ENCODE results near the gene NPTX2.

Gene NPTX2

DNA sequence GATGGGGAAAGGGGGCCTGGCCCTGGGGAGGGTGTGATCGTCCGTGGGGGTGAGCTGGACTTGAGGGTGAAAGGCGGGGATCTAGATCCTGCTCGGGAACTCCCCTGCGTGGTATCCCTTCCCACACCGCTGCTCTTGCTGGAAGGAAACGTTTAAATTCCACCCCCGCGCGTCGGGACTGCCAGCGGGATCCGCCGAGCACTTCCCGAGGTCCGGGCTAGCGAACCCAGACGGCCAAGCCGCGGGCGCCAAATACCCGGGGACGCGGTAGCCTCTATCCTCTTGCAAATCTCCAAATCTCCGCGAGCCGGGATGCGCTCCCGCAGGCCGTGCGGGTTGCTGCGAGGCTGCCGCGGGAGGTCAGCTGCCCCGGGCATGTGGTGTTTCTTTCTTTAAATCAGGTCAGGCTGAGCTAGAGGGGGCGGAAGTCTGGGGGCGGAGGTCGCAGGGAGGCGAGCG, 904 bp downstream of the NPTX2 start:
- H2BK12ac ChIP-seq (ENCODE audit: low read length in 2 of 2), result no peak overlapping the region
- no peak overlapping the region for H3K14ac ChIP-seq (ENCODE audit: low read length in 2 of 2)
- no peak overlapping the region for H4K91ac ChIP-seq (ENCODE audit: low read length)
- no peak overlapping the region for H3K23ac ChIP-seq (ENCODE audit: low read length in 2 of 2)
- no peaks in the 10 kb centered on the region for H3K79me1 ChIP-seq (replicated peaks; ENCODE audit: low read length, poor library complexity, severe bottlenecking)
- H3K4me1 ChIP-seq (ENCODE audit: control insufficient read depth, insufficient read depth, low read depth, low read length), result no peaks in the 10 kb centered on the region
- no peak overlapping the region for H2BK120ac ChIP-seq (ENCODE audit: low read depth, low read length)
- no peak overlapping the region for H3K4ac ChIP-seq (ENCODE audit: low read depth in 1 of 2, low read length in 2 of 2)
- H3K9ac ChIP-seq (ENCODE audit: low read length), result no peak overlapping the region
- no peak overlapping the region for H4K8ac ChIP-seq (ENCODE audit: low read length)
- H3K4me3 ChIP-seq (ENCODE audit: insufficient read depth in 1 of 2, low read depth in 1 of 2, low read length in 2 of 2), result no peak overlapping the region
- no peaks in the 10 kb centered on the region for H3K9me3 ChIP-seq (ENCODE audit: control insufficient read depth, low read length)
- H3K27me3 ChIP-seq (ENCODE audit: control insufficient read depth in 1 of 2, insufficient read depth in 1 of 2, low read length in 2 of 2), result peaks cover 0 to 64% of the 10 kb centered on the region in 2 experiments
- no peak overlapping the region for H3K4me2 ChIP-seq (ENCODE audit: low read length, poor library complexity, severe bottlenecking)
- H2BK15ac ChIP-seq (ENCODE audit: low read depth, poor library complexity, severe bottlenecking), result no peak overlapping the region
- H3K36me3 ChIP-seq (ENCODE audit: control insufficient read depth in 1 of 2, insufficient read depth in 2 of 2, low read depth in 1 of 2, low read length in 2 of 2), result no peaks in the 10 kb centered on the region
- H2AK5ac ChIP-seq (ENCODE audit: low read length, severe bottlenecking), result no peak overlapping the region
- H3K18ac ChIP-seq (ENCODE audit: low read depth in 1 of 2, low read length in 2 of 2), result no peak overlapping the region
- no peak overlapping the region for H3K27ac ChIP-seq (ENCODE audit: low read length, poor library complexity, severe bottlenecking)
- DNase-seq, result no peak
- no peak overlapping the region for H2AFZ ChIP-seq (ENCODE audit: low read depth, low read length)
- H2BK5ac ChIP-seq (ENCODE audit: low read depth, low read length, poor library complexity, severe bottlenecking), result no peak overlapping the region
- 7% methylated on average over 35 of the region's 40 CpGs for WGBS

DNA sequence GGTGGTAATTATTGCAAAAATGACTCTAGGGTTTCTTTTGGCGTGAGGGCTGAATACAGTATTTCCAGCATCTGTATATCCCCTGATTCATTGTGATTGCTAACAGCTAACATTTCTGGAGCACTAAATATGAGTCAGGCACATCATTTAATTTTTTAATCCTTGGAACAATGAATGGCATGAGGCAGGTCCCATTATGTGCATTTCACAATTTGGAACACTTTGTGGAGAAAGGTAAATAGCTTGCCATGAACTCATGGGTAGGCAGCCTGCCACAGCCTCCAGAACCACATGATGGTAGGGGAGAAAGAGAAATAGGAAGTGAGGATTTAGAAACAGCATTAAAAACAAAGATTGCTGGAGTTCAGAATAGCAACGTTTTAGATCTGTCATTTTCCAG, 1.7 kb downstream of the NPTX2 start:
- Histone ChIP-seq H3K36me3 (ENCODE audit: control insufficient read depth in 1 of 2, insufficient read depth in 2 of 2, low read depth in 1 of 2, low read length in 2 of 2) (no peaks in the 10 kb centered on the region), H3K27ac (ENCODE audit: low read length, poor library complexity, severe bottlenecking) (no peak overlapping the region), H2BK120ac (ENCODE audit: low read depth, low read length) (no peak overlapping the region), H3K27me3 (ENCODE audit: control insufficient read depth in 1 of 2, insufficient read depth in 1 of 2, low read length in 2 of 2) (peaks cover 0 to 65% of the 10 kb centered on the region in 2 experiments), H4K8ac (ENCODE audit: low read length) (no peak overlapping the region), H3K14ac (ENCODE audit: low read length in 2 of 2) (no peak overlapping the region), H3K23ac (ENCODE audit: low read length in 2 of 2) (no peak overlapping the region), H2BK15ac (ENCODE audit: low read depth, poor library complexity, severe bottlenecking) (no peak overlapping the region), H3K4ac (ENCODE audit: low read depth in 1 of 2, low read length in 2 of 2) (no peak overlapping the region), H3K79me1 (replicated peaks; ENCODE audit: low read length, poor library complexity, severe bottlenecking) (no peaks in the 10 kb centered on the region), H3K9ac (ENCODE audit: low read length) (no peak overlapping the region), H3K9me3 (ENCODE audit: control insufficient read depth, low read length) (no peaks in the 10 kb centered on the region), H4K91ac (ENCODE audit: low read length) (no peak overlapping the region), H3K18ac (ENCODE audit: low read depth in 1 of 2, low read length in 2 of 2) (no peak overlapping the region), H2AK5ac (ENCODE audit: low read length, severe bottlenecking) (no peak overlapping the region), H2BK5ac (ENCODE audit: low read depth, low read length, poor library complexity, severe bottlenecking) (no peak overlapping the region), H3K4me2 (ENCODE audit: low read length, poor library complexity, severe bottlenecking) (no peak overlapping the region), H3K4me3 (ENCODE audit: insufficient read depth in 1 of 2, low read depth in 1 of 2, low read length in 2 of 2) (no peak overlapping the region), H2BK12ac (ENCODE audit: low read length in 2 of 2) (no peak overlapping the region), H3K4me1 (ENCODE audit: control insufficient read depth, insufficient read depth, low read depth, low read length) (no peaks in the 10 kb centered on the region), H2AFZ (ENCODE audit: low read depth, low read length) (no peak overlapping the region)
- 14% methylated on average over 1 of the region's 2 CpGs for WGBS
- no peak for DNase-seq

DNA sequence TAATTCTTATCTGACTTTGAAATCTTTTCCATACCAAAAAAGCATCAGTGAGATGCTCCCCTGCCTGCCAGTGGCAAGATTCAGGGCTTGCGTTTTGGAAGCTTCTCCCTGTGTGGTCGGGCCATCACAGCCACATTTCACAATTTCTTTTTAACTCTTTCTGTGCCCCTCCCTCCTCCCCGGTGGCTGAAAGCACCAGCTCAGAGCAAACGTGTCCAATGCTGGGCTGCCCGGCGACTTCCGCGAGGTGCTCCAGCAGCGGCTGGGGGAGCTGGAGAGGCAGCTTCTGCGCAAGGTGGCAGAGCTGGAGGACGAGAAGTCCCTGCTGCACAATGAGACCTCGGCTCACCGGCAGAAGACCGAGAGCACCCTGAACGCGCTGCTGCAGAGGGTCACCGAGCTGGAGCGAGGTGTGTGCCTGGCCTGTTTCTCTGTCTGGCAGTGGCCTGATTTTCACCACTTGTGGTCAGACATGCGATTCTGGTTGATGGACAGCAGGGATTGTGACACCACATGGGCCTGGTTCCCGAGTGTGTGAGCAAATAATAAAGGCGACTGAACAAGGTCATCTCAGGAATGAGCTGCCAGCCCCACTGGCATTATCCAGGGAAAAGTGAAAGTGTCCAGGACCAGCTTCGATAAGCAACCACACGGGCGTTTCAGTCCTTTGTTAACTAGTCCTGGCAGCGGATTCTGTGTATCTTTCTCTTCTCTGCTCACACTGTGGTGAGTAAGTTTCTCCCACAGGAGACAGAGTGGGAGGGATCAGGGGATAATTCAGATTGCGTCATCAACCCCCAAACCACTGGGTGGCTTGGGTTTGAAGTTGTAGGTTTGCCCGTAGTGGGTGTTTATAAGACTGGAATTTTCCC, 2.6 kb downstream of the NPTX2 start:
- Histone ChIP-seq H3K27me3 (ENCODE audit: control insufficient read depth in 1 of 2, insufficient read depth in 1 of 2, low read length in 2 of 2) (peaks cover 0 to 65% of the 10 kb centered on the region in 2 experiments), H3K4me1 (ENCODE audit: control insufficient read depth, insufficient read depth, low read depth, low read length) (no peaks in the 10 kb centered on the region), H4K8ac (ENCODE audit: low read length) (no peak overlapping the region)

DNA sequence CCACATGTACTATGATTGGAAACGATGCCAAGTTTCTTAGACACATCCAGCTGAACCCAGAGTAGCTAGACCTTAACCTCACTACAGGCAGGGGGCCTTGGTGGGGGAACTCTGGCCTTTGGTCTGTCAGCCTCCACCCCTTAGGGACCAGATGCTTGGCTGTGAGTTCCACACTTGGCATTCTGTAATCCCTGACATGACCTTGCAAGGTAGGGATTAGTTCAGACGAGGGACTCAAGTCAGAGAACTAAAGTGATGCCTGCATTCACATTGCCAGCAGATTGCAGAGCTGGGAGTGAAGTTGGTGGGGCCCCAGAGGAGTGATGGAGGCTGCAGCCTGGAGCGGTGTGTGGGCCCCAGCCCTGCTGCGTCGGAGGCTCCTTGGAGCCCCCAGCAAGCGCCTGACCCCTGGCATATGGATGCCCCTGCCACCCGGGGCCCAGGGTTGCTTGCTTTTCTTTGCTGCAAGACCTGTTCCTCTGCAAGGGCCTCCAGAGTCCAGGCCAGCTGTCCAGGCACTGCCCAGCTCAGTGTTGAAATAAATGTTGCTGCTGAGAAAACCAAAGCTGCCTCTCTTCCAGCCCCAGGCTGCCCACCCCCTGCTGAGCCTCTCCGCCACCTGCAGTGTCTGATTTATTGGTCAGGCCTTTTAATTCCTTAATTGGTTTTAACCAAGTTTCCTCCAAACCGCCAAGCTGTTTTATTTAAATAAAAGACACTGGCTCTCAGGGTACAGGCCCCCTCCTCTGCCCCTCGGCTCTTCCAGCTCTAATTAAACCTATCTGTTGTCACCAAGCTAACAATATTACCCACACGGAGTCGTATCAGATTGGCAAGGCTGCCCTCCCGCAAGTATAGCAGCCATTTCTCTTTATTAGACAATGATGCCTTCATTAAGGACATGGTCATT, 4.7 kb downstream of the NPTX2 start:
- no peak overlapping the region for H3K27ac ChIP-seq (ENCODE audit: low read length, poor library complexity, severe bottlenecking)
- no peak overlapping the region for H4K91ac ChIP-seq (ENCODE audit: low read length)
- 73% methylated on average over 13 of the region's 13 CpGs for WGBS
- no peak for DNase-seq
- no peak overlapping the region for H4K8ac ChIP-seq (ENCODE audit: low read length)
- H2BK15ac ChIP-seq (ENCODE audit: low read depth, poor library complexity, severe bottlenecking), result no peak overlapping the region
- no peak overlapping the region for H2BK120ac ChIP-seq (ENCODE audit: low read depth, low read length)
- no peak overlapping the region for H2BK5ac ChIP-seq (ENCODE audit: low read depth, low read length, poor library complexity, severe bottlenecking)
- H3K4me3 ChIP-seq (ENCODE audit: insufficient read depth in 1 of 2, low read depth in 1 of 2, low read length in 2 of 2), result no peak overlapping the region
- H3K79me1 ChIP-seq (replicated peaks; ENCODE audit: low read length, poor library complexity, severe bottlenecking), result no peaks in the 10 kb centered on the region
- H3K23ac ChIP-seq (ENCODE audit: low read length in 2 of 2), result no peak overlapping the region
- H3K4me1 ChIP-seq (ENCODE audit: control insufficient read depth, insufficient read depth, low read depth, low read length), result no peaks in the 10 kb centered on the region
- peaks cover 0 to 43% of the 10 kb centered on the region in 2 experiments for H3K27me3 ChIP-seq (ENCODE audit: control insufficient read depth in 1 of 2, insufficient read depth in 1 of 2, low read length in 2 of 2)
- no peak overlapping the region for H2BK12ac ChIP-seq (ENCODE audit: low read length in 2 of 2)
- H3K18ac ChIP-seq (ENCODE audit: low read depth in 1 of 2, low read length in 2 of 2), result no peak overlapping the region
- H3K14ac ChIP-seq (ENCODE audit: low read length in 2 of 2), result no peak overlapping the region
- H3K36me3 ChIP-seq (ENCODE audit: control insufficient read depth in 1 of 2, insufficient read depth in 2 of 2, low read depth in 1 of 2, low read length in 2 of 2), result no peaks in the 10 kb centered on the region
- H3K9ac ChIP-seq (ENCODE audit: low read length), result no peak overlapping the region
- no peaks in the 10 kb centered on the region for H3K9me3 ChIP-seq (ENCODE audit: control insufficient read depth, low read length)
- no peak overlapping the region for H3K4me2 ChIP-seq (ENCODE audit: low read length, poor library complexity, severe bottlenecking)
- no peak overlapping the region for H2AFZ ChIP-seq (ENCODE audit: low read depth, low read length)
- H3K4ac ChIP-seq (ENCODE audit: low read depth in 1 of 2, low read length in 2 of 2), result no peak overlapping the region
- no peak overlapping the region for H2AK5ac ChIP-seq (ENCODE audit: low read length, severe bottlenecking)

More for the DNA sequence above, 2.6 kb downstream of the NPTX2 start:
- no peaks in the 10 kb centered on the region for H3K36me3 ChIP-seq (ENCODE audit: control insufficient read depth in 1 of 2, insufficient read depth in 2 of 2, low read depth in 1 of 2, low read length in 2 of 2)
- H2AK5ac ChIP-seq (ENCODE audit: low read length, severe bottlenecking), result no peak overlapping the region
- no peaks in the 10 kb centered on the region for H3K9me3 ChIP-seq (ENCODE audit: control insufficient read depth, low read length)
- no peak overlapping the region for H3K18ac ChIP-seq (ENCODE audit: low read depth in 1 of 2, low read length in 2 of 2)
- H3K23ac ChIP-seq (ENCODE audit: low read length in 2 of 2), result no peak overlapping the region
- H3K79me1 ChIP-seq (replicated peaks; ENCODE audit: low read length, poor library complexity, severe bottlenecking), result no peaks in the 10 kb centered on the region
- H3K4me3 ChIP-seq (ENCODE audit: insufficient read depth in 1 of 2, low read depth in 1 of 2, low read length in 2 of 2), result peak overlapping the region in 1 of 2 experiments; percentile 55
- H3K27ac ChIP-seq (ENCODE audit: low read length, poor library complexity, severe bottlenecking), result no peak overlapping the region
- no peak overlapping the region for H2BK12ac ChIP-seq (ENCODE audit: low read length in 2 of 2)
- H3K9ac ChIP-seq (ENCODE audit: low read length), result no peak overlapping the region
- H2BK15ac ChIP-seq (ENCODE audit: low read depth, poor library complexity, severe bottlenecking), result no peak overlapping the region
- WGBS, result 52% methylated on average over 27 of the region's 27 CpGs
- H4K91ac ChIP-seq (ENCODE audit: low read length), result no peak overlapping the region
- H2BK120ac ChIP-seq (ENCODE audit: low read depth, low read length), result no peak overlapping the region
- no peak overlapping the region for H3K4ac ChIP-seq (ENCODE audit: low read depth in 1 of 2, low read length in 2 of 2)
- no peak for DNase-seq
- H3K4me2 ChIP-seq (ENCODE audit: low read length, poor library complexity, severe bottlenecking), result no peak overlapping the region
- H2BK5ac ChIP-seq (ENCODE audit: low read depth, low read length, poor library complexity, severe bottlenecking), result no peak overlapping the region
- H3K14ac ChIP-seq (ENCODE audit: low read length in 2 of 2), result no peak overlapping the region
- H2AFZ ChIP-seq (ENCODE audit: low read depth, low read length), result no peak overlapping the region

Data from mesenchymal stem cell (in vitro differentiated cells and primary cell).